Measurements from ENCODE around the gene LRRC8B.

Gene LRRC8B

DNA sequence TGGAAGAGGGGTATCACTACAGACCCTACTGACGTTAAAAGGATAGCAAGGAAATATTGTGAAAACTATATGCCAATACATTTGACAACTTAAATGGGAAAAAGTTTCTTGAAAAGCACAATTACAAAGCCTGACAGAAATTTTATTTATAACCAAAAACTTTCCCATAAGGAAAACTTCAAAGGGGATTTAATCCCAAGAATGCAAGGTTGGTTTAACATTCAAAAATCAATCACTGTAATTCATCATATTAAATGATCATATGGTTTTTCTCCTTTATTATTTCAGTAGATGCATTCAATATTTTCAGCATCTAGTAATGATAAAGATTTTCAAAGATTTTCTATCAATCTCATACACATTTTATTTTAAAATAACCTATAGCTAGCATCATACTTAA is 121.6 kb downstream of the LRRC8B start:
- DNase-seq (ENCODE audit: low read depth in 1 of 2, low spot score in 1 of 2): no peak
- in situ Hi-C loops (cut with HindIII; ENCODE audit: low pct_unique_long_range_greater_than_20kb, low sequenced_read_pairs): no loop called here
- no peak for TF ChIP-seq JUND (IDR thresholded peaks at IDR 0.05; ENCODE audit: low read depth)
